CD14-positive monocyte (primary cell): ENCODE measurements around the gene IGFBP4. TPM values are rescaled to one million over a fixed set of nuclear protein-coding genes. Genes with fewer than 3 reads are reported as not detected.

Experiments used
- DNase-seq, 3 donors: peaks; one replicate each; pipeline ENCODE4 v3.0.0-alpha.2; 2011 to 2022
- H2AFZ ChIP-seq: 2 replicates; pipeline ENCODE4 v1.6.0; 2012; ENCODE audit warnings: mild to moderate bottlenecking, low read depth, low read length, inconsistent platforms; ENCODE audit not compliant: insufficient read depth, poor library complexity, severe bottlenecking
- H3K27ac ChIP-seq, 2 donors: 1 replicate in 1 of 2; 2 replicates in 1 of 2; pipeline ENCODE4 v1.5.1; 2012 to 2013; ENCODE audit warnings: low read length in 2 of 2, control low read depth in 1 of 2, inconsistent platforms in 1 of 2, low read depth in 1 of 2, mild to moderate bottlenecking in 1 of 2
- H3K27me3 ChIP-seq, 2 donors: one replicate each; pipeline versions ENCODE4 v1.6.0 to v1.6.1; 2011 to 2013; ENCODE audit warnings: low read length in 2 of 2; ENCODE audit not compliant: control insufficient read depth in 2 of 2, insufficient read depth in 2 of 2
- H3K36me3 ChIP-seq, 2 donors: replicated peaks in 1 of 2; 1 replicate in 1 of 2; 2 replicates in 1 of 2; pipeline versions ENCODE4 v1.5.1 to v1.6.1; 2012 to 2013; ENCODE audit warnings: low read length in 2 of 2, control low read depth in 1 of 2, inconsistent platforms in 1 of 2, mild to moderate bottlenecking in 1 of 2; ENCODE audit not compliant: insufficient read depth in 2 of 2, control insufficient read depth in 1 of 2
- H3K4me1 ChIP-seq, 2 donors: 1 replicate in 1 of 2; 2 replicates in 1 of 2; pipeline versions ENCODE4 v1.5.1 to v1.6.1; 2012 to 2013; ENCODE audit warnings: low read length in 2 of 2, control low read depth in 1 of 2, inconsistent platforms in 1 of 2, mild to moderate bottlenecking in 1 of 2, moderate library complexity in 1 of 2; ENCODE audit not compliant: insufficient read depth in 2 of 2, control insufficient read depth in 1 of 2
- H3K4me2 ChIP-seq: replicated peaks from 2 replicates; pipeline ENCODE3; 2012; ENCODE audit warnings: low read length, moderate library complexity, mild to moderate bottlenecking; ENCODE audit not compliant: poor library complexity, severe bottlenecking; ENCODE audit errors: extremely low read depth
- H3K4me3 ChIP-seq, 3 experiments: fragments of 200-600 bp in 1 of 3; sonication (generic) in 1 of 3; replicated peaks in 1 of 3; 1 replicate in 2 of 3; 2 replicates in 1 of 3; pipeline ENCODE4 v1.5.1; 2011 to 2013; ENCODE audit warnings: low read length in 3 of 3, mild to moderate bottlenecking in 3 of 3, control low read depth in 2 of 3, low read depth in 2 of 3, inconsistent platforms in 1 of 3, moderate library complexity in 1 of 3
- H3K79me2 ChIP-seq: 2 replicates; pipeline ENCODE4 v1.6.0; 2012; ENCODE audit warnings: mild to moderate bottlenecking, control low read depth, inconsistent platforms, low read length, moderate library complexity; ENCODE audit not compliant: insufficient read depth
- H3K9ac ChIP-seq: 2 replicates; pipeline ENCODE4 v1.6.0; 2017; ENCODE audit warnings: low read length, mild to moderate bottlenecking; ENCODE audit not compliant: insufficient read depth, poor library complexity, severe bottlenecking
- H3K9me3 ChIP-seq, 2 donors: replicated peaks in 1 of 2; 1 replicate in 1 of 2; 2 replicates in 1 of 2; pipeline versions ENCODE4 v1.5.1 to v1.6.1; 2012 to 2013; ENCODE audit warnings: low read length in 2 of 2, control low read depth in 1 of 2; ENCODE audit not compliant: control insufficient read depth in 1 of 2, insufficient read depth in 1 of 2
- H4K20me1 ChIP-seq: 2 replicates; pipeline ENCODE4 v1.6.0; 2012; ENCODE audit warnings: mild to moderate bottlenecking, low read length, control low read depth, moderate library complexity; ENCODE audit not compliant: insufficient read depth
- H3K27ac Mint-ChIP-seq, 7 donors: one replicate each; pipeline ENCODE4 v1.8.0; 2020; ENCODE audit warnings: mild to moderate bottlenecking in 7 of 7, mixed read lengths in 7 of 7, moderate library complexity in 6 of 7, inconsistent platforms in 2 of 7
- H3K27me3 Mint-ChIP-seq, 3 donors: one replicate each; pipeline ENCODE4 v1.8.0; 2021 to 2022; ENCODE audit warnings: low read depth in 3 of 3, mild to moderate bottlenecking in 3 of 3, mixed read lengths in 3 of 3, moderate library complexity in 3 of 3, inconsistent platforms in 1 of 3
- H3K36me3 Mint-ChIP-seq, 2 donors: one replicate each; pipeline ENCODE4 v1.8.0; 2020; ENCODE audit warnings: mixed read lengths in 2 of 2, inconsistent platforms in 1 of 2, mild to moderate bottlenecking in 1 of 2
- H3K4me1 Mint-ChIP-seq: one replicate; pipeline ENCODE4 v1.8.0; 2020; ENCODE audit warnings: mild to moderate bottlenecking, mixed read lengths
- H3K4me3 Mint-ChIP-seq, 2 donors: one replicate each; pipeline ENCODE4 v1.8.0; 2020; ENCODE audit warnings: mild to moderate bottlenecking in 2 of 2, mixed read lengths in 2 of 2, moderate library complexity in 1 of 2
- H3K9me3 Mint-ChIP-seq, 7 donors: one replicate each; pipeline ENCODE4 v1.8.0; 2020 to 2022; ENCODE audit warnings: mixed read lengths in 7 of 7, mild to moderate bottlenecking in 6 of 7, moderate library complexity in 6 of 7, inconsistent platforms in 2 of 7
- WGBS: methylation state at CpG from one replicate; pipeline ENCODE4 v1.1.5; 2013; ENCODE audit warnings: missing lambda C conversion rate; ENCODE audit not compliant: insufficient coverage; 5-methylcytosine and 5-hydroxymethylcytosine counted together
- intact Hi-C, 2 donors: fragments of 100-400 bp; cut with micrococcal nuclease; formaldehyde crosslinking; loops; one replicate each; pipeline versions ENCODE4 v1.15.0 to v1.15.1; 2023
- polyA plus RNA-seq, 3 donors: library from polyadenylated mRNA; depleted of rRNA in 1 of 3; unstranded in 2 of 3; stranded (reverse) in 1 of 3; fragments of 300-500 nt in 2 of 3; fragments of >200 nt in 1 of 3; fragmentation: Illumina TruSeq in 2 of 3; gene quantifications; 1 replicate in 2 of 3; 2 replicates in 1 of 3; pipeline ENCODE4 v1.2.3, GENCODE V29; 2012 to 2021
- TF ChIP-seq, protein P1 (sequence below): fragments of 200-600 bp; IDR thresholded peaks from one replicate; pipeline ENCODE4 v1.8.0; 2022; ENCODE audit warnings: antibody characterized with exemption, mild to moderate bottlenecking

Gene IGFBP4
- polyA plus RNA-seq, 3 donors = 0.04 to 0.15 TPM; not detected in 1

GRCh38 chr17:40402668-40403067, 40.6 kb upstream of the IGFBP4 start:
- Mint-ChIP-seq H3K27ac (no peak overlapping the region), H3K27me3 (no peaks in the 10 kb centered on the region), H3K36me3 (peaks cover 39 to 82% of the 10 kb centered on the region in 2 donors), H3K4me1 (no peaks in the 10 kb centered on the region), H3K9me3 (no peaks in the 10 kb centered on the region), H3K4me3 (no peak overlapping the region)
- H3K4me1 ChIP-seq = no peaks in the 10 kb centered on the region
- no peak for DNase-seq
- 100% methylated on average over 1 of the region's 1 CpG for WGBS
- TF ChIP-seq, protein P1, sequence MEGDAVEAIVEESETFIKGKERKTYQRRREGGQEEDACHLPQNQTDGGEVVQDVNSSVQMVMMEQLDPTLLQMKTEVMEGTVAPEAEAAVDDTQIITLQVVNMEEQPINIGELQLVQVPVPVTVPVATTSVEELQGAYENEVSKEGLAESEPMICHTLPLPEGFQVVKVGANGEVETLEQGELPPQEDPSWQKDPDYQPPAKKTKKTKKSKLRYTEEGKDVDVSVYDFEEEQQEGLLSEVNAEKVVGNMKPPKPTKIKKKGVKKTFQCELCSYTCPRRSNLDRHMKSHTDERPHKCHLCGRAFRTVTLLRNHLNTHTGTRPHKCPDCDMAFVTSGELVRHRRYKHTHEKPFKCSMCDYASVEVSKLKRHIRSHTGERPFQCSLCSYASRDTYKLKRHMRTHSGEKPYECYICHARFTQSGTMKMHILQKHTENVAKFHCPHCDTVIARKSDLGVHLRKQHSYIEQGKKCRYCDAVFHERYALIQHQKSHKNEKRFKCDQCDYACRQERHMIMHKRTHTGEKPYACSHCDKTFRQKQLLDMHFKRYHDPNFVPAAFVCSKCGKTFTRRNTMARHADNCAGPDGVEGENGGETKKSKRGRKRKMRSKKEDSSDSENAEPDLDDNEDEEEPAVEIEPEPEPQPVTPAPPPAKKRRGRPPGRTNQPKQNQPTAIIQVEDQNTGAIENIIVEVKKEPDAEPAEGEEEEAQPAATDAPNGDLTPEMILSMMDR = no peak
- H2AFZ ChIP-seq = no peak overlapping the region
- intact Hi-C loops = loop anchor here in 1 of 2 donors (5.0 to 10.0 kb wide), 2 partner anchors 40 to 132 kb away; partner anchors contain the start of gene GJD3
- no peak overlapping the region for H3K9ac ChIP-seq
- no peaks in the 10 kb centered on the region for H3K9me3 ChIP-seq
- peaks cover 48 to 79% of the 10 kb centered on the region in 2 donors for H3K36me3 ChIP-seq
- no peak overlapping the region for H3K27ac ChIP-seq
- no peaks in the 10 kb centered on the region for H4K20me1 ChIP-seq
- H3K4me2 ChIP-seq = no peak overlapping the region
- H3K27me3 ChIP-seq = no peaks in the 10 kb centered on the region
- peaks cover 16% of the 10 kb centered on the region for H3K79me2 ChIP-seq
- no peak overlapping the region for H3K4me3 ChIP-seq

DNA sequence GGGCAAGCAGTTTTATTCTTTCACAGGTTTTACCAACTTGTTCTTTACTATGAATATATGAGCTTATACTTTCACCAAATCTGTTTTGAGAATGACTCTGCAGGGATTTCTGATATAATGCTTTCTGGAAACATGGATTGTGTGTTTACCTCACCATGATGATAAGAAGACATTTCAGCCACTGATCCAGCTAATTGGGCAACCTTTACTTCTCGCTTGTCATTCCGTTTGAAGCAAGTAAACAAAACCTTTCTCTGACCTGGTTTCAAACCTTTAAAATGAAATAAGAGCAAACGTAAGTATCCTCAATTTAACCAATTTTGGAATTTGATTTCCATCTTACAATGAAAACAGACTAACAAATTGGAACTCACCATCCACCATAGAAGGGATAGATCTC, 39.2 kb upstream of the IGFBP4 start:
- H3K36me3 ChIP-seq = peaks cover 51 to 89% of the 10 kb centered on the region in 2 donors
- Mint-ChIP-seq H3K4me1 (no peaks in the 10 kb centered on the region), H3K27me3 (no peaks in the 10 kb centered on the region), H3K4me3 (no peak overlapping the region), H3K27ac (no peak overlapping the region), H3K9me3 (no peaks in the 10 kb centered on the region), H3K36me3 (peaks cover 39 to 75% of the 10 kb centered on the region in 2 donors)
- peaks cover 26% of the 10 kb centered on the region for H3K79me2 ChIP-seq
- no peak overlapping the region for H3K4me2 ChIP-seq
- TF ChIP-seq, protein P1 = no peak
- H2AFZ ChIP-seq = no peak overlapping the region
- WGBS = 88% methylated on average over 2 of the region's 3 CpGs
- no peaks in the 10 kb centered on the region for H3K9me3 ChIP-seq
- H4K20me1 ChIP-seq = no peaks in the 10 kb centered on the region
- no peak overlapping the region for H3K4me3 ChIP-seq
- no peak for DNase-seq
- intact Hi-C loops = loop anchor here in 1 of 2 donors (5.0 to 10.0 kb wide), 2 partner anchors 42 to 131 kb away; partner anchors contain the start of gene GJD3
- H3K4me1 ChIP-seq = no peaks in the 10 kb centered on the region
- no peak overlapping the region for H3K27ac ChIP-seq
- H3K27me3 ChIP-seq = no peaks in the 10 kb centered on the region
- H3K9ac ChIP-seq = no peak overlapping the region
